GM18507 (cell line): Measurements from ENCODE around the gene PIGO.

ENCODE experiments used
- DNase-seq: peaks from one replicate; pipeline ENCODE4 v3.0.0; 2011; ENCODE audit warnings: low read depth; ENCODE audit not compliant: insufficient read length; ENCODE audit errors: extremely low spot score
- FAIRE-seq: peaks from 2 replicates; lab custom pipeline; 2011; peaks lifted over from hg19 to GRCh38; lab: Jason Lieb, UNC

Gene PIGO

DNA sequence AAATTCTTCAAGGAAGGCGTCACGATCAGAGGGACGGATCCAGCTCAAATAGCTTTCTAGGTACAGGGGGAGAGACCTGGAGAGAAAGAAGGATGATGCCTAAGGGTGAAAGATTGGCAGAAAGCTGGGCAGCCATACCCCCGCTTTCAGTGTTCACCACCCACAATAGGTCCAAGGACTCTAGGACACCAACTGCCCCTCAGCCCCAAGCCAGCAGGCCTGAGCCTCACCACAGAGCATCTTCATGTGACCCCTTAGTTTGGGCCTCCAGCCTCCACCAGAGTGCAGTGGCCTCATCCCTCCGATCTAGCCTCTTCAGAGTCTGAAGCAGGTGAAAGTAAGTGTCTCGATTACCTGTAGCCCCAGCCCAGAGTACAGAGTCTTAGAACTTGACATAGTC is 22.2 kb downstream of the PIGO start:
- DNase-seq (no peak), FAIRE-seq (no peak)

GRCh38 chr9:35073279-35073612 is 23.1 kb downstream of the PIGO start:
- FAIRE-seq (no peak), DNase-seq (no peak)

- DNase-seq (peak; percentile 98), FAIRE-seq (peak; percentile 100)
Measured at GRCh38 chr9:35072461-35073278, 23.7 kb downstream of the PIGO start, which contains the start of gene VCP. TSS of gene VCP (minus strand) at chr9:35072625. CDS start at chr9:35072353, 272 bp downstream.

DNA sequence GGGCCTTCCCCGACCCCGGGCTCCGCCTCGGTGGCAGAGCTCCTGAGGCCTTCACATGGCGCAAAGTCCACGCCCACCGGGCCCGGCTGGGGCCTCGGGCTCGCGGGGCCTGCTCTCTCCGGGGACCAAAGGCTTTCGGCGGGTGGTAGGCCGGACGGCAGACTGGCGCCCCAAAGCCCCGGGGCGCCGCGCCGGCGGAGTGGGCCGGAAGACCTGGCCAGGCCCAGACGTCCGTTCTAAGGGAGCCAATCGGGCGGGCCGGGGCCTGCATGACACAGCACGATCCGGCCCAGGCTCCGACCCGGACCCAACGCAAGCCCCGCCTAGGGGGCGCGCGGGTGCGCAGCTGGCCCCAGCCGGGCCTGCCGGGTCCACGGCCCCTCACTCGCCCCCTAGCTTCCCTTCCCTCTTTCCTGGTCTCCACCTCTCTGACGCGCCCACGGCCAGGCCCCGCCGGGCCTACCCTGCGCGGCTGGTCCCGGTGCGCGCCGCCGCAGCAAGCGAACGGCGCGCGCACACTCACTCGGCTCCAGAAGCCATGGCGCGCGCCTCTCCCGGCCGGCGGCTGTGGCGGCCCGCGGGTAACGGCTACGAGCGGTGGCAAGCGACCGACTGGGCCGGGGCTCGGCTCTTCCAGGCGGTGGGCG is 24.5 kb downstream of the PIGO start:
- peak; percentile 78 for FAIRE-seq
- peak; percentile 53 for DNase-seq

GRCh38 chr9:35070823-35071813 is 25.3 kb downstream of the PIGO start:
- peak; percentile 65 for FAIRE-seq
- no peak for DNase-seq

- FAIRE-seq (no peak), DNase-seq (no peak)
Measured at GRCh38 chr9:35069020-35069419, 27.4 kb downstream of the PIGO start.

DNA sequence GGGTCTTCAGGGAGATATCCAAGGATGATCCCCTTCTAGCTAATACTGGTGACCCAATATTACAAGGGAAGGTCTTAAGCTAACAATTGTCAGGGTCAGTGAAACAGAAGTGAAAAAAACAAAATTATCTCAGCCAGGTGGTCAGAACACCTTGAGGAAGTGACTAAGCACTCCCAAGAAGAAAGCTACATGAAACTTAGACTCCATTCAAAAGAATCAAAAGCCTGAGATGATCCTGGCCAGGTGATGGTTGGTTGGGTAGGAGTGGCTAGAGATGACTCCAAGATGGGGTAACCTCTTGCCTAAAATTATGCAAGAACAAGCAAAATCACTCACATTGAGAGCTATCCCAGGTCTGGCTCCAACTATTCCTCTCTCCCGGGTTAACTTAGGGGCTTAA is 29.3 kb downstream of the PIGO start:
- DNase-seq, result no peak
- no peak for FAIRE-seq

GRCh38 chr9:35060548-35061207 is 35.7 kb downstream of the PIGO start:
- FAIRE-seq (no peak), DNase-seq (no peak)

DNA sequence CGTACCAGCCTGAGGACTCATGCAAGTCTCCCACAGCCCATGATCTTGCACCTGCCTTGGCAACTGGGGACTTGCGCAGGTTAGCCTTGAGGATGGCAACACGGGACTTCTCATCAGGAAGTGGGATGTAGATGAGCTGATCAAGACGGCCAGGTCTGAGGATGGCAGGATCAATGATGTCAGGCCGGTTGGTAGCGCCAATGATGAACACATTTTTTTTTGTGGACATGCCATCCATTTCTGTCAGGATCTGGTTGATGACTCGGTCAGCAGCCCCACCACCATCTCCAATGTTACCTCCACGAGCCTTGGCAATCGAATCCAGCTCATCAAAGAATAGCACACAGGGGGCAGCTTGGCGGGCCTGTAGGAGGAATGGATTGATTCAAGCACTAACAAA is 37.0 kb downstream of the PIGO start:
- DNase-seq (no peak), FAIRE-seq (no peak)

GRCh38 chr9:35057271-35057620 is 39.1 kb downstream of the PIGO start:
- FAIRE-seq (no peak), DNase-seq (no peak)

DNA sequence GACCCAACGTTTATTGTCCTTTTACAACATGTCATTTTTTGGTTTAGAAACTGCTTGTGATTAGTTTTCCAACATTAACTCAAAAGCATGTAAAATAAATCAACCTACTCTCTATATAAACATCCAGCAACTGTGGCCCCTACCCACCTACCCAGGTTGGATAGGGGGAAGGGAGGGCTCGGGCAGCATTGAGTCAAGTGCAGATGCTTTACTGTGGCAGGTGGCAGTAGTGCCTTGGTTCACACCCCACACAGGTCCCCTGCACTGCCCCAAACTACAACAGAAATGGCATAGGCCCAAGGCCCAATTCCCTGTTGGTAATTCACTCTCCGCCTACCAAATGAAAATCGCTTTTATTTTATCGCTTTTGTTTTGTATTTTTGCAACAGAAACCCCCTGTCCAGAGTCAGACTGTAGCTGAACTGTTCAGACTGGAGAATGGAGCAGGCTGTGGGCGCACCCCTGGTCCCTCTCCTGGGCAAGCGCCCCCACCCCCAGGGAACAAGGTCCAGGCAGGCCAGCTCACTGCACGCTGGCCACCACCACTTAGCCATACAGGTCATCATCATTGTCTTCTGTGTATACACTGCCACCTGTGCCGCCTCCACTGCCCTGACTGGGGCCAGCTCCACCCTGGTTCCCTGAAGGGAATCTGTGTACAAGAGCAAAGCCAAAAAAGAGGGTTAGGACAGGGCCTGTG is 39.7 kb downstream of the PIGO start:
- no peak for FAIRE-seq
- DNase-seq, result no peak

- FAIRE-seq (no peak), DNase-seq (no peak)
Measured at GRCh38 chr9:35054871-35055644, 41.3 kb downstream of the PIGO start.

DNA sequence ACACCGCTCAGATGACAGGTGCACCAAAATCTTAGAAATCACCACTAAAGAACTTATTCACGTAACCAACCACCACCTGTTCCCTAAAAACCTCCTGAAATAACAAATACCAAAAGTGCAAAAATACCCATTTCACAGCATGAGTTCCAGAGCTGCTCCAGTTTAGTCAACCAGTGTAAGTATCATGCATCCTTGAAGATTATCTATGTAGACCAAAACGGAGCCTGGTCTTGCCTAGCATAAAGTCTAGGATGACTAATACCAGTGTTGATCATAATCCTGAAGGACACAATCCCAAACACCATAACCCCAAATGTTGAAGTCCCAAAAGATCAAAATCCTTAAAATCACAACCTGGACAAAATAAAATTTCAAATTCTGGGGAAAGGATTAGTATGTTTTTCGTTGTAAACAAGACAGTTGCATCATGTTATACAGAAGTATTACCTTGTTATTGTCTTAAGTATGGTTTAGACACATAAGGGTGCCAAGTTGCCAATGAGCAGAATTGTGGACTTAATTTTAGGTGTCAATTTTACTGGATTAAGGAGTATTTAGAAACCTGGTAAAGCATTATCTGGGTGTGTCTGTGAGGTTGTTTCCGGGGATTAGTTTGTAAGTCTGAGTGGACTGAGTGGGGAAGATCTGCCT is 42.1 kb downstream of the PIGO start:
- FAIRE-seq (no peak), DNase-seq (no peak)

- FAIRE-seq (peak; percentile 76), DNase-seq (peak; percentile 32)
Measured at GRCh38 chr9:35051069-35051967, 45.1 kb downstream of the PIGO start.

DNA sequence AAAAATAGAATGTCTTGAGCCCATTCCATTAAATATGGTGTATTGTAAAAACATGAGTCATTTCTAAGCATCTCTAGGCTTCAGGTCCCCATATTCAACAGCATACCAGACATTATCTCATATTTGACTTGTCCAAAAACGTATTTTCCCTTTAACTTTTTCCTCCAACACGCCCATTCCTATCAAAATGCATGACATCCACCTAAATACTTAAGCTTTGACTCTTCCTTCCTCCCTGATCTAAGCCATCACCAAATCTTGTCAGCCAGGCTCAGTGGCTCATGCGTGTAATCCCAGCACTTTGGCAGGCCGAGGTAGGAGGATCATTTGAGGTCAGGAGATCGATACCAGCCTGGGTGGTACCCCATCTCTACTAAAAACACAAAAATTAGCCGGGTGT is 47.9 kb downstream of the PIGO start:
- FAIRE-seq, result no peak
- no peak for DNase-seq

- FAIRE-seq (no peak), DNase-seq (no peak)
Measured at GRCh38 chr9:35044071-35044470, 52.3 kb downstream of the PIGO start.
